Fibroblast of mammary gland (primary cell): Measurements from ENCODE around the gene P2RX5.

ENCODE experiments used
- DNase-seq: peaks from one replicate; pipeline ENCODE4 v3.0.0-alpha.2; 2010; ENCODE audit warnings: low read depth
- H3K4me3 ChIP-seq: 2 replicates; pipeline ENCODE4 v1.5.1; 2011; ENCODE audit warnings: low read depth, mild to moderate bottlenecking, low read length, moderate library complexity; ENCODE audit not compliant: control insufficient read depth
- CTCF ChIP-seq: conservative IDR thresholded peaks from 2 replicates; pipeline ENCODE4 v1.5.1; 2011; ENCODE audit warnings: low read depth, low read length, inconsistent platforms; ENCODE audit not compliant: control insufficient read depth, insufficient read depth

The P2RX5 gene

GRCh38 chr17:3675886-3676285, 20.1 kb downstream of the P2RX5 start:
- no peak overlapping the region for H3K4me3 ChIP-seq
- no peak for TF ChIP-seq CTCF
- DNase-seq, result no peak

GRCh38 chr17:3672571-3672970, 23.4 kb downstream of the P2RX5 start:
- no peak overlapping the region for H3K4me3 ChIP-seq
- no peak for TF ChIP-seq CTCF
- no peak for DNase-seq

GRCh38 chr17:3669548-3669947, 26.4 kb downstream of the P2RX5 start:
- no peak for TF ChIP-seq CTCF
- peak overlapping the region; percentile 94 for H3K4me3 ChIP-seq

GRCh38 chr17:3669085-3669347, 26.9 kb downstream of the P2RX5 start:
- no peak for DNase-seq
- no peak for TF ChIP-seq CTCF
- peak overlapping the region; percentile 94 for H3K4me3 ChIP-seq

More at GRCh38 chr17:3669548-3669947, 26.4 kb downstream of the P2RX5 start:
- DNase-seq, result no peak

- peak; percentile 95 for DNase-seq
- TF ChIP-seq CTCF, result no peak
- peak within 1 kb of the TSS; percentile 94 for H3K4me3 ChIP-seq
Observed at GRCh38 chr17:3668279-3669084, 27.5 kb downstream of the P2RX5 start, which contains the start of the genes EMC6 and TAX1BP3. Gene EMC6, plus strand, starts transcription at chr17:3668812. Its CDS starts 335 bp downstream, at chr17:3669147. Gene TAX1BP3, minus strand, starts transcription at chr17:3668578. Its CDS starts 52 bp downstream, at chr17:3668526.

- no peak for TF ChIP-seq CTCF
- H3K4me3 ChIP-seq, result peak overlapping the region; percentile 94
- peak; percentile 83 for DNase-seq
Observed at GRCh38 chr17:3667366-3668278, 28.3 kb downstream of the P2RX5 start.
